ENCODE data around the gene PPP1R3D.

PPP1R3D gene

DNA sequence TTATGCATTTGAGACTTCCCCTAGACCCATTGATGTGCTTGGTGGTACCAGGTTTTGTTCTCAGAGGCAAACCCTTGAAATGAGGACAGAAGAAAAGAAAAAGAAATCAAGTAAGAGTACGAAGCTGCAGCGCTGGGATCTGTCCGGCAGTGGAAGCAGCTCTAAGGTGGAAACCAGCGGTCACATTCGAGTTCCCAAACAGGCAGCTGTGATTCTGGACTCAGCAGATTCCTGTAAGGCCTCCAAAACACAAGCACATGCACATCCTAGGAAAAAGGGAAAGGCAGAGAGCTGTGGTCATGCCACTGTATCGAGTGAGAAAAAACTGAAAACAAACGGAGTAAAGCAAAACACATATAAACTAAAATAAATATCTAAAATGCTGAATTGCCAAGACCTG is 4.6 kb upstream of the PPP1R3D start:
- no peak for TF ChIP-seq JUND (IDR thresholded peaks at IDR 0.05; ENCODE audit: low read depth)
- no peak for DNase-seq (ENCODE audit: low read depth in 1 of 2, low spot score in 1 of 2)
- in situ Hi-C loops (cut with HindIII; ENCODE audit: low pct_unique_long_range_greater_than_20kb, low sequenced_read_pairs): no loop called here

DNA sequence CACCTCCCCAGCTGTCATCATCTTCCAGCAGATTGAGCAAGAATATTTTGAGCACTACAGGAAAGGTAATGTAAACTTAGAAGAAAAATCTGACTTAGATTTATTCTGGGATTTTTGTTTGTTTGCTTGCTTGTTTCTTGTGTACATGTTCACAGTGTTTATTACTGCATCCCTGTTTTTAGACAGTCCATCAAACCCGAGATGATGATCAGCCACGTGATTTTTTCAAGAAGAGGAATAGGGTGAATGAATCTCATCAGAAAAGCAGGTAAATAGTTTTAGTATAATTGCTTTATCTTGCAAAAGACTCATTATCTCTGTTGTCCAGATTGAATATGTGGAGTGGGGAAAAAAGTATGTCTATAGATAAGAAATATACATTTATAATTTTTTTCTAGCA is 2.1 kb upstream of the PPP1R3D start:
- no peak for TF ChIP-seq JUND (IDR thresholded peaks at IDR 0.05; ENCODE audit: low read depth)
- DNase-seq (ENCODE audit: low read depth in 1 of 2, low spot score in 1 of 2): no peak
- in situ Hi-C loops (cut with HindIII; ENCODE audit: low pct_unique_long_range_greater_than_20kb, low sequenced_read_pairs): no loop called here

DNA sequence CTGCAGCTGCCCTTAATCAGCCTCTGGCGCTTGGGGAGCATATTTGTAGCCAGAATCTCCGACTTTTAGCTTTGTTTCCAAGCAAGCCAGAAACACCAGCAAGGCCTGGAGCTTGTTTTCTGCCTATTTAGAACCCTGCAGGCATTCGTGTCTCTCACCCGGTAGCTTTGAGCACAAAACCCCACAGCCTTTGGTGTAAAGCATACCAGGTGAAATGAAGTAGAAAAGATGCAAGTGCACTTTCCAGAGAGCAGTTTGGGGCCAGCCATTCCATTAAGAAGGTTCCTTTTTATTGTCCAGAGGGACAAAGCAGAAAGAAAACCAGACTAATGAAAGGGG is 820 bp upstream of the PPP1R3D start:
- in situ Hi-C loops (cut with HindIII; ENCODE audit: low pct_unique_long_range_greater_than_20kb, low sequenced_read_pairs): no loop called here
- no peak for DNase-seq (ENCODE audit: low read depth in 1 of 2, low spot score in 1 of 2)
- TF ChIP-seq JUND (IDR thresholded peaks at IDR 0.05; ENCODE audit: low read depth): no peak

GRCh38 chr20:59939879-59940128 is 301 bp downstream of the PPP1R3D start:
- in situ Hi-C loops (cut with HindIII; ENCODE audit: low pct_unique_long_range_greater_than_20kb, low sequenced_read_pairs): no loop called here
- no peak for TF ChIP-seq JUND (IDR thresholded peaks at IDR 0.05; ENCODE audit: low read depth)
- no peak for DNase-seq (ENCODE audit: low read depth in 1 of 2, low spot score in 1 of 2)

GRCh38 chr20:59939052-59939878 is 840 bp downstream of the PPP1R3D start:
- in situ Hi-C loops (cut with HindIII; ENCODE audit: low pct_unique_long_range_greater_than_20kb, low sequenced_read_pairs): no loop called here
- TF ChIP-seq JUND (IDR thresholded peaks at IDR 0.05; ENCODE audit: low read depth): no peak
- no peak for DNase-seq (ENCODE audit: low read depth in 1 of 2, low spot score in 1 of 2)

DNA sequence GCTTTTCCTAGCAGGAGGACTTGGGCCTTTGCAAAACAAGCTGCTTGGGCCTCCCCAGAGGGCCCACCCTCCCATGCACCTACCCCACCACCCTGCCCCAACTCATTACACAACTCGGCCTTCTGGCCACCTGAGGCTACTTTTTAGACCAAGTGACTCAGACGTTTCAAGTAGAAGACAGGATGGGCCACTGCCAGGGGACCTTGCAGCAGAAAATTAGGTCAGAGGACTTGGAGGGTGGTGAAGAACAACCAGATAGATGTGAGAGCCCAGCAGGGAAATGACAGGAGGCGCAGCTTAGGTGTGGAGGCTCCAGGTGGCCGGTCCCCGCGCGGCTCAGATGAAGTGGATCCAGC is 1.4 kb downstream of the PPP1R3D start:
- no peak for DNase-seq (ENCODE audit: low read depth in 1 of 2, low spot score in 1 of 2)
- in situ Hi-C loops (cut with HindIII; ENCODE audit: low pct_unique_long_range_greater_than_20kb, low sequenced_read_pairs): no loop called here
- no peak for TF ChIP-seq JUND (IDR thresholded peaks at IDR 0.05; ENCODE audit: low read depth)

GRCh38 chr20:59938221-59938620 is 1.9 kb downstream of the PPP1R3D start:
- in situ Hi-C loops (cut with HindIII; ENCODE audit: low pct_unique_long_range_greater_than_20kb, low sequenced_read_pairs): no loop called here
- TF ChIP-seq JUND (IDR thresholded peaks at IDR 0.05; ENCODE audit: low read depth): no peak
- DNase-seq (ENCODE audit: low read depth in 1 of 2, low spot score in 1 of 2): no peak

- in situ Hi-C loops (cut with HindIII; ENCODE audit: low pct_unique_long_range_greater_than_20kb, low sequenced_read_pairs): no loop called here
- no peak for TF ChIP-seq JUND (IDR thresholded peaks at IDR 0.05; ENCODE audit: low read depth)
- DNase-seq (ENCODE audit: low read depth in 1 of 2, low spot score in 1 of 2): no peak
Measured at GRCh38 chr20:59937150-59937549, 3.0 kb downstream of the PPP1R3D start.

DNA sequence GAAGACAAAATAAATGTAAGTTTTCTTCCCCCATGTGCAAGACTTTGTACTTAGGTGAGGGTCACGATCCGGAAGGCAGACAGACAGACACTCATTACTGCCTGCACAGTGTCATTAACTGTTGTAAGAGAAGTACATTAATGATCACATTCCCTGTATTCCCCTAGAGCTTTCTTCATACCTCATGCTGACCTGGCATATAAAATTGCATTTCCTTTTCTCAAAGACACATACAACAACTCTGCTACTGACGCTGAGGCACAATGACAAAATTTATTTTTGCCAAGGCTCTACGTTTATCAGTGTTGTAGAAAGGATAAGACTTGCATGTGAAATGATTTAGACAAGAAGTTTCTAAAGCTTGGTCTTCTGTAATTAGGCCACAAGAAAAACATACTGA is 3.7 kb downstream of the PPP1R3D start:
- no peak for TF ChIP-seq JUND (IDR thresholded peaks at IDR 0.05; ENCODE audit: low read depth)
- in situ Hi-C loops (cut with HindIII; ENCODE audit: low pct_unique_long_range_greater_than_20kb, low sequenced_read_pairs): no loop called here
- DNase-seq (ENCODE audit: low read depth in 1 of 2, low spot score in 1 of 2): no peak

- no peak for TF ChIP-seq JUND (IDR thresholded peaks at IDR 0.05; ENCODE audit: low read depth)
- in situ Hi-C loops (cut with HindIII; ENCODE audit: low pct_unique_long_range_greater_than_20kb, low sequenced_read_pairs): no loop called here
- no peak for DNase-seq (ENCODE audit: low read depth in 1 of 2, low spot score in 1 of 2)
Measured at GRCh38 chr20:59935457-59936185, 4.5 kb downstream of the PPP1R3D start.

GRCh38 chr20:59933849-59934585 is 6.1 kb downstream of the PPP1R3D start:
- DNase-seq (ENCODE audit: low read depth in 1 of 2, low spot score in 1 of 2): peak; percentile 89 to 94
- no peak for TF ChIP-seq JUND (IDR thresholded peaks at IDR 0.05; ENCODE audit: low read depth)
- in situ Hi-C loops (cut with HindIII; ENCODE audit: low pct_unique_long_range_greater_than_20kb, low sequenced_read_pairs): no loop called here

- in situ Hi-C loops (cut with HindIII; ENCODE audit: low pct_unique_long_range_greater_than_20kb, low sequenced_read_pairs): no loop called here
- TF ChIP-seq JUND (IDR thresholded peaks at IDR 0.05; ENCODE audit: low read depth): no peak
Measured at GRCh38 chr20:59933296-59933848, 6.7 kb downstream of the PPP1R3D start, which contains the start of gene SYCP2. TSS of gene SYCP2 (minus strand) at chr20:59933637. CDS start at chr20:59922413, 11,224 bp downstream.

More at GRCh38 chr20:59933296-59933848, 6.7 kb downstream of the PPP1R3D start, which contains the start of gene SYCP2:
- DNase-seq (ENCODE audit: low read depth in 1 of 2, low spot score in 1 of 2): peak; percentile 84 to 97
